GM21529 (cell line): Measurements from ENCODE around the gene LNX2.
A peak's percentile ranks its signal among the peaks of the same experiment; 100 is the strongest.

Source experiments
- ATAC-seq: cut with Tn5 transposase; IDR thresholded peaks from one replicate; pipeline ENCODE4 v1.9.1; 2021; ENCODE audit not compliant: unreplicated experiment

The LNX2 gene

DNA sequence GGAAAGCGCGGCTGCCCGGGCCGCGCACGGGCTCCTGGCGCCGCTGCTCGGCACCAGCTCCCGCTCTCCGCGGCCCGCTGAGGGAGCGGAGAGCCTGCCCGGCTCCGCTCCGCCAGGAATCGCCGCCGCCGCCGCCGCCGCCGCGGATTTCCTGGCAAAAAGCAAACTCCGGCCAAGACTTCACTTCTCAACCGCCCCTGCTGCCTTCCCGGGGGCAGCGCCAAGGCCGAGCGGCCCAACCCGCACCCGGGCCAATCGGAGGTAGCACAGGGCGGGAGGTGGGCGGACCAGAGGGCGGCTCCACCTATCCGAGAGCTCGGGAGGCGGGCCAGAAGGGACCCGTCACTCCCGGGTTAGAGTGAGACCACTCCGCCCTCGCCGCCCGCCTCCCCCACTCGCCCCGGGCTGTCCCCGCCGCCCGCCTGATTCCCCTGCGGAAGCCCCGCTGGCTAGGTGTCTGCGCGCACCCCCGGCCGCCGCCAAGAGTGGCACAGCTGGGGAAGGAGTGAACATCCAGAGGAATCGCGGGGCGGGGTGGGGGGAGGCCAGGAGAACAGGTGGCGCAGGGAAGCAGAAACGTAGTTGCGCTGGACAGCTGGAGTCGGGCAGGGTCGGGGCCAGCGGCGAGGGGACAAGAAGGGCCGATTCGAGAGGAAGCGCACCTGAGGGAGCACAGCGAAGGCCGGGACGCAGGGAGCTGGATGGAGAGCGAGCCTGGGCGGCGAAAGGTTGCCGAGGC lies at the start of gene LNX2:
Gene LNX2 (minus strand): TSS at position 153 of the 739 bp plus-strand sequence. CDS start 38,826 bp downstream, outside the sequence.
- peak; percentile 84 for ATAC-seq

- ATAC-seq, result no peak
Measured at GRCh38 chr13:27667946-27668345, 47.6 kb upstream of the LNX2 start.

- no peak for ATAC-seq
Measured at GRCh38 chr13:27666951-27667350, 46.6 kb upstream of the LNX2 start.

- no peak for ATAC-seq
Measured at GRCh38 chr13:27665761-27666160, 45.4 kb upstream of the LNX2 start.

DNA sequence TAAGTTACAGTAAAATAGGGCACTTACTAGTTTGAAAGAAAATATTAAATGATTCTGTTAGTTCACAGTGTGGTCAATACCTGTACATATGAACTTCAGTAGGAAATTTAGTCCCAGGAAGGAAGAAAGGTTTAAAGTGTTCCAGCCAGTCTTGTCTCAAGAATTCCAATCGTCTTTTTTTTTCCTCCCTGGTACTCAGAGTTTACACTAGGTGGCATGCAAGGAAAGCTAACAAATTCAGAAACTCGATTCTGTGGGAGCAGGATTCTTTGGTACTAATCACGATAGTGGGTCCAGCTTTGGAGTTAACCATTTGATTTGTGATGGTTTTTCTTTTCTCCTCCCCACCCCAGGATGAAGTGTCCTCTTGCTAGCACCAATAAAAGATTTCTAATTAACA lies 45.0 kb upstream of the LNX2 start:
- ATAC-seq, result no peak

- no peak for ATAC-seq
Measured at GRCh38 chr13:27663947-27664346, 43.6 kb upstream of the LNX2 start.

- ATAC-seq, result no peak
Measured at GRCh38 chr13:27662738-27663470, 42.6 kb upstream of the LNX2 start.

DNA sequence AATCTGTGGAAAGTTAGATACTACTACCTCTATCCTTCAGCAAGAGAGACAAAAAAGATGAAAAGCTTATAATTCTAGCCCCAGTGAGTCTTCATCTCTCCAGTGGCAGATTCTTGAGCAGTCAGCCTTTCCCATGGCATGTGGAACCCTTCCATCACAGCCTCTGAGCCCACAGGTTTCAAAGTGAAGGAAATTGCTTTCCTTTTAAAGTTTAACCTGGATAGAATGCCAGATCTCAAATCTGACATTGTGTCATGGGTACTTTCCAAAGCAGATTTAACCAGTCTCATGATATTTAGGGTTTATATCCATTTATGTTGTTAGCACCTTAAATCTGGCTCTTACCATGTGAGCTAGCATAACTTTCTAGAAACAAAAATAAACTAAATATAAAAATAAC lies 40.7 kb upstream of the LNX2 start:
- ATAC-seq, result no peak

DNA sequence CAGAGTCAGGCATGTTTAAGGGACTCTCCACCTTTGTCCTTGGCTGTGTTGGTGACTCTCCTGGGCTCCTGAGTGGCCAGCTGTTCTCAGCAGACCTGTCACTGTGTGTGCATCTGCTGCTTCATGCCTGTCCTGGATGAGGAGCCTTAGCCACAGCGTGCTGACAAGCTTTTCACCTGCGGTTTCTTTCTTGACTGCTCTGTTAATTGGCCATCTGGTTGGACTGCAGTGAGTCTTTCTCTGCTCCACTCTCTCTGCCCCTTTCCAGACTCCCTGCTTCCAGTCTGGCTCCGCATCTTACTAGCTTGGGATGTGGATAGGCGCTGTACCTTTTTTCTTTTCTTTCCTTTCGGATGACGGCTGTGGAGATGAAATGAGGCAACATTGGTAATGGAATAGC lies 40.2 kb upstream of the LNX2 start:
- ATAC-seq, result no peak

- no peak for ATAC-seq
Measured at GRCh38 chr13:27659145-27659865, 39.0 kb upstream of the LNX2 start.

DNA sequence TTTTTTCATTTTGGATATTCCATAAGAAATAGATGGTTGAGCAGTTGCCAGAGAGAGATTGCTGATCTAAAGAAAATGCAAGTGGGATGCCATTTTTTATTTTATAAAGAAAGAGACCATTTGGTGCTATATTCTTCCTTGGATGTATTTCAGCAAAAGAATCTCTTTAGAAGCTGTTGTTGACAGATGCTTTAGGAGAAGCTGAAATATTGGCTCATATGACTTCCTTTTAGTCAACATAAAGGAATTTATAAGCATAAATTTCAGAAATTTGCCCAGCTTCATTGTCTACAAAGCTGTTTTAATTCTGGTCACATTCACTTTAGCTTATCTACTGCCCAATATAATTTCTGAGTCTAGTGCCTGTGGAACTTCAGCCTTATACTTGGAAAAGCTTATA lies 38.2 kb upstream of the LNX2 start:
- no peak for ATAC-seq

DNA sequence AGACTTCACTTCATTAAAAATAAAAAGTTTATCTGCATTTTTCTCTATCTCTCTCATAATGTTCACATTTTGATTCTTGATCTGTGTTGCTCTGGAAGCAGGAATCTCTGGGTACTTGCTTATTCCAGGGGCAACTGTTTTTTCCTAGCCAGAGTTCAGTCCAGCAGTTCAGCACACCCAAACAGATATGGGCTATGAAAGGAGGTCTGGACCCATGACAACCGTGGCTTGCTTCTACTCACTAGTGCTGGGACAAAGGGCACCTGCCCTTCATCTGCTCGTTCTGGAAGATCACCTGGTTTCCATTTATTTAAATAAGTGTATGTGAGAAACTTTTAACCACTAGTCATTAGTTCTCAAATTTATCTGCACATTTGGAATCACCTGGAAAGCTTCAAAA lies 37.4 kb upstream of the LNX2 start:
- ATAC-seq, result no peak

DNA sequence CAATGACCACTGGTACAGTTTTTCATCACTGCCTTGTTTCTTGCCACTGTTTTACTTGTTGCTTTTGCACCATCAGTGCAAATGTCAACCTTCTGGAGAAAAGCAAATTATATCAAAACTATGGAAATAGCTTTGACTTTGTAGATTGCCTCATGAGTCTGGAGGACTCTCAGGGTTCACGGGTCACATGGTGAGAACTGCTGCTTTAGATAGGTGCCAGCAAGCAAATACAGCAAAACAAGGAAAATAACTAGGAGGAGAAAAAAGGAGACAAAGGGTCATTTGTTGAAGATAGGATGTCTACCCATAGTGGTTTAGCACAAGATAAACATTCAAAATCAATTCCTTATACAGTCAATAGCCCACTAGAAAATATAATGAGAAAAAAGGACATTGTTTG lies 34.5 kb upstream of the LNX2 start:
- ATAC-seq, result no peak

GRCh38 chr13:27654059-27654458 lies 33.7 kb upstream of the LNX2 start:
- no peak for ATAC-seq

GRCh38 chr13:27650312-27650711 lies 30.0 kb upstream of the LNX2 start:
- ATAC-seq, result no peak

DNA sequence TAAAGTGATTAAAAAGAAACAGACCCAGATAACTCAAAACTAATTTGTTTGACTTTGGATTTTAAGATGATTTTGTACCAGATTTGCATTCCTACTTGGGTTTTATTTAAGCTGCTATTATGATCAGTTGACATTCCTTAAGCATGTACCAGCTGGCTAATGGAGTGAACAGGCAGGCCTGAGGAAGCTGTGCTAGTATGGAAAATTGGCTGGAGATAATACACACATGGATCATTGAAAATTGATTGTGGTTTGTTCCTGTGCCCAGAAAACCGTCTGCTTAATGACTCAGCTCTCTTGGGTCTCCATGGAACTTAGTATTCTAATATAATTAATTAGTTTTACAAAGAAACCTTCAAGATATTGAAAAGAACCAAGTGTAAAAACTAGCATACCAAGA lies 24.0 kb upstream of the LNX2 start:
- ATAC-seq, result no peak

GRCh38 chr13:27643334-27644132 lies 23.2 kb upstream of the LNX2 start:
- no peak for ATAC-seq

DNA sequence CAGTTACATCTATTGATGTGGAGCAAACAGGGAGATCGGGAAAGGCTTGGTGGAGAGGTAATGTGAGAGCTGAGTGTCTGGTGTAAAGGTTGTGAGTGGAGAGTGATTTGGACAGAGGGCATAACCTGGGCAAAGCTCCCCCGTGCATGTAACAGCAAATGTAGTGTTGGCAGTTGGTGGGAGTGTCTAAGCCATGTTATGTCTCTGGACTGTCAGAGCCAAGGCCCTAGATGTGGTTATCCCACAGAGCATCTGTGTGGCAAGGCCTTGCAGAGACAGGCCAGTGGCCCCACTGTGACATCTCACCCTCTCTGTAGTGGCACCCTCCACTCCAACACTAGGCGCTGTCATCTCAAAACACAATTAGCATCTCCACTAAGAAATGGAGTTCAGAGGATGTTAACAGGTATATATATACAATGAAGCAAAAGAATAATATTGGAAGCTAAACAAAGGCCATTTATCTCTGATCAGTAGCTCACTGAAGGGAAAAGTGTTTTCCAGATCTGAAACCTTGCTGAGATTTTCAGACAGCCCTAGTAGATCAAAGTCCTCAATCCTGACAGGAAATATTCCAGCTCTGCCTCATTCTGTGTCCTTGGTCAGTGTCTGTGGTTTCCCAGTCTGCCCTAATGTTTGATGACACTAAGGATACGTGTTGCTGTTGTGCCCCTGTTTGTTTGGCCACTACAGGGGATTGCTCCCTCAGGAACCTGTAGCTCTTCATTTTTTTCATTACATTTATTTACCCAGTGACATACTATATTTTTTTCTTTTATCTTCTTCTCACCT lies 21.6 kb upstream of the LNX2 start:
- ATAC-seq, result no peak

DNA sequence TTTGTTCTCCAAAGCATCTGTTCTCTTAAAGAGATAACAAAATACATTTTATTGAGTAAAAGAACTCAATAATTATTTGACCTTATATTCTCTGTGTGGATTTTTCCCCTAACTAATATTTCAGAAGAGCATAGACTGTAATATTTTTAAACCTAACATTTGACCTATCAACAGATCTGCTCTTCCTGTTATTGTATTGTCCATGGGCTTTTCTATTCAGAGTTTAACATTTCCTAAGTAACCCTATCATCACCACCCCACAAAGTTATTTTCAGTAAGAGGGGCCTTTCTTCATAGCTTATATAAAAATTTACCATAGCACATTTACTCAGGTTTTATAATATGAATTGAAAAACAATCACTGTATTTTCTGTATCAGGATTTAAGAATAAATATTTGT lies 18.9 kb upstream of the LNX2 start:
- no peak for ATAC-seq

DNA sequence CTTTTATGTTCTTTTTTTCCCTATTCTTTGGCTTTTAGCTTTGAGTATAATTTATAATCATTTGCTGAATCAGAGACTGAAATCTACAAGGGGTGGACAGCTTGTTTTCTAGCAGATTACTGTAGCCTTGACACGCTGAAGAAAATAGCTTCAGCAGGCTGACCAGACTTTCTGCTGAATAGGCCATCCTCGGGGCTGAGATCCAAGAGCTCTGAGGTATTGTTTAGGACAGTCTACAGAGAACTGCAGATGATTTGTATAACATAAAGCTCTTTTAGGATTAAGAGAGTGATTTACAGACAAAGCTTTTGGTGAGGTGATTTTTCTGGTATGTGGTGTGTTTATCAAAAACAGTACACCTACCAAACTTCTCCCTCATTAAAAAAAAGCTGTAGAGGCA lies 18.2 kb upstream of the LNX2 start:
- no peak for ATAC-seq
